ACC112 (cell line): ENCODE measurements around the gene NUCB2.
"Not testable (repeated sequence)": the region's sequence is repeated elsewhere in the genome, so short reads cannot be mapped to it uniquely, and the experiment has no call there.

Experiments
- H2AFZ ChIP-seq: fragments of 200-600 bp; sonication (generic); one replicate; pipeline ENCODE4 v1.6.0; 2017; ENCODE audit warnings: antibody characterized with exemption, low read length; ENCODE audit not compliant: unreplicated experiment
- H3K27ac ChIP-seq: fragments of 200-600 bp; sonication (generic); 2 replicates; pipeline ENCODE4 v1.5.1; 2014; ENCODE audit warnings: low read depth, mild to moderate bottlenecking, antibody characterized with exemption, low read length, moderate library complexity
- H3K27me3 ChIP-seq: fragments of 200-600 bp; sonication (generic); 2 replicates; pipeline ENCODE4 v1.6.1; 2014; ENCODE audit warnings: mild to moderate bottlenecking, antibody characterized with exemption, low read length, moderate library complexity, mixed read lengths; ENCODE audit not compliant: insufficient read depth
- H3K36me3 ChIP-seq: fragments of 200-600 bp; sonication (generic); 2 replicates; pipeline ENCODE4 v1.6.1; 2016; ENCODE audit warnings: mild to moderate bottlenecking, antibody characterized with exemption, low read length, moderate library complexity, mixed read lengths; ENCODE audit not compliant: insufficient read depth
- H3K4me1 ChIP-seq: fragments of 200-600 bp; sonication (generic); one replicate; pipeline ENCODE4 v1.6.1; 2016; ENCODE audit warnings: low read length, mixed read lengths; ENCODE audit not compliant: insufficient read depth, unreplicated experiment, control insufficient read depth
- H3K4me3 ChIP-seq: fragments of 200-600 bp; sonication (generic); 2 replicates; pipeline ENCODE4 v1.5.1; 2014; ENCODE audit warnings: mild to moderate bottlenecking, low read depth, low read length
- H3K79me2 ChIP-seq: fragments of 200-600 bp; sonication (generic); one replicate; pipeline ENCODE4 v1.6.0; 2016; ENCODE audit warnings: low read length; ENCODE audit not compliant: control insufficient read depth, unreplicated experiment, insufficient read depth

The NUCB2 gene

DNA sequence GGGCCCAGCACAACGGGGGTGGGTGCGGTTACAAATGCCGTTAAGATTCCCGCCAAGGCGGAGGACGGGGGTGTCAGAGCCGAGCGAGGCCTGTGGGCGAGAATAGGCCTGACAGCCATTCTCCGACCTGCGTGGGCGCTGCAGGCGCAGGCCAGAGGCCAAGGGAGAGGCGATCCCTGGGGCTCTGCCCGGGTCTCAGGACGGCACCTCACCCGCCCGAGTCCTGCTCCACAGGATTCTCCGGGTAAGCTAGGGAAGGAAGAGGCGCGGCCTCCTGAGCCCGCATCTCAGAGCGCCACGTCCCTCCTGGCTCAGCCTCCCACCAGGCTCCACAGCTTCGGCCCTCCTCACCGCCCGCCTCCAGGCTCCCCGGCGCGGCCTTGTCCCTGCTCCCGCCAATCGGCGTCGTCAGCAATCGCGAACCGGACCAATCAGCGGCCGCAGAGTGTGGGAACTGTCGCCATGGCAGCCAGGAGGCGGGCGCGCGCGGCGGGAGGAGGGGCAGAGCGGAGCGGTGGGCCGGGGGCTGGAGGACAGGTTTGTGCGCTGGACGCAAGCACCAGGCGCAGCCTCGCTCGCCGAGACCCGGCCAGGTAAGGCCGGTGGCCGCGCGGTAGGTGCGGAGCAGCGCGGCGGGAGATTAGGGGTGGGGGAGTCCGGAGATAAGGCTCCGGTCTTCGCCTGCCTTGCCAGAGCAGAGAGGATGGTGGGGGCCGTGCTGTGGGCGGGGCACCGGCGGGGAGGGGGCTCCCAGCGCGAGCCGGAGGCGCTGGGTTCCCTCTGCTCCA lies at the start of gene NUCB2:
Gene NUCB2, plus strand, starts transcription at position 504 of the 788 bp plus-strand sequence. CDS start 18,585 bp downstream, outside the sequence.
- peaks cover 18% of the 10 kb centered on the region for H3K79me2 ChIP-seq
- H2AFZ ChIP-seq: peak within 1 kb of the TSS; percentile 96
- peak within 1 kb of the TSS; percentile 77 for H3K27ac ChIP-seq
- peaks cover 11% of the 10 kb centered on the region for H3K4me1 ChIP-seq
- peak within 1 kb of the TSS; percentile 93 for H3K4me3 ChIP-seq
- no peaks in the 10 kb centered on the region for H3K27me3 ChIP-seq
- H3K36me3 ChIP-seq: no peaks in the 10 kb centered on the region

DNA sequence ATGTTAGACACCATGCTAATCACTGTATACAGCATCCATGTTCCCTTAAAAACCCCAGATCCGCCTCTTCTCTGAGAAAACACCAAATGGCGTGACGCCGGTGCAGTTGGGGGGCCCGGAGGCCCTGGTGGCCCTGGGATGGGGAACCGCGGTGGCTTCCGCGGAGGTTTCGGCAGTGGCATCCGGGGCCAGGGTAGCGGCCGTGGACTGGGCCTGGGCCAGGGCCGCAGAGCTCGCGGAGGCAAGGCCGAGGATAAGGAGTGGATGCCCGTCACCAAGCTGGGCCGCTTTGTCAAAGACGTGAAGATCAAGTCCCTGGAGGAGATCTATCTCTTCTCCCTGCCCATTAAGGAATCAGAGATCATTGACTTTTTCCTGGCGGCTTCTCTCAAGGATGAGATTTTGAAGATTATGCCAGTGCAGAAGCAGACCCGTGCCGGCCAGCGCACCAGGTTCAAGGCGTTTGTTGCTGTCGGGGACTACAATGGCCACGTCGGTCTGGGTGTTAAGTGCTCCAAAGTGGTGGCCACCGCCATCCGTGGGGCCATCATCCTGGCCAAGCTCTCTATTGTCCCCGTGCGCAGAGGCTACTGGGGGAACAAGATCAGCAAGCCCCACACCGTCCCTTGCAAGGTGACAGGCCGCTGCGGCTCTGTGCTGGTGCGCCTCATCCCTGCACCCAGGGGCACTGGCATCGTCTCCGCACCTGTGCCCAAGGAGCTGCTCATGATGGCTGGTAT lies 48.2 kb upstream of the NUCB2 start:
- H3K27ac ChIP-seq, H3K36me3 ChIP-seq, H2AFZ ChIP-seq, H3K27me3 ChIP-seq, H3K4me3 ChIP-seq, H3K79me2 ChIP-seq, H3K4me1 ChIP-seq: not testable (repeated sequence)

DNA sequence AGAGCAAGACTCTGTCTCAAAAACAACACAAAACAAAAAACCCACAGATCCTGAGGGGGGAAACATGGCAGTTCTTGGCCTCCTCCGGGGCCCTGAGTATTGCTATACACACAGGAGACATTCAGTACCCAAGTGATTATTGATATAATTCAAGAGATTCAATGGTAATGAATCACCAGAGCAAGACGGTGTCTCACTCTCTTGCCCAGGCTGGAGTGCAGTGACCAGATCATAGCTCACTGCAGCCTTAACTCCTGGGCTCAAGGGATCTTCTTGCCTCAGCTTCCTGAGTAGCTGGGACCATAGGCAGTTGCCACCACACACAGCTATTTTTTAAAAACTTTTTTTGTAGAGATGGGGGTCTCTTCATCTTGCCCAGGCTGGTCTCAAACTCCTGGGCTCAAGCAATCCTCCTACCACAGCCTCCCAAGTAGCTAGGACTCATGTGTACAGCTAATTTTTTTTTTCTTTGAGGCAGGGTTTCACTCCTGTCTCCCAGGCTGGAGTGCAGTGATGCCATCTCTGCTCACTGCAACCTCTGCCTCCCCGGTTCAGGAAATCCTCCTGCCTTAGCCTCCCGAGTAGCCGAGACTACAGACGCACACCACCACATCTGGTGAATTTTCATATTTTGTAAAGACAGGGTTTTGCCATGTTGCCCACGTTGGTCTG lies 46.9 kb upstream of the NUCB2 start:
- peaks cover 7% of the 10 kb centered on the region for H3K4me1 ChIP-seq
- H3K79me2 ChIP-seq: no peaks in the 10 kb centered on the region
- H3K27me3 ChIP-seq: no peaks in the 10 kb centered on the region
- no peak overlapping the region for H3K4me3 ChIP-seq
- H3K27ac ChIP-seq: no peak overlapping the region
- no peak overlapping the region for H2AFZ ChIP-seq
- H3K36me3 ChIP-seq: no peaks in the 10 kb centered on the region

DNA sequence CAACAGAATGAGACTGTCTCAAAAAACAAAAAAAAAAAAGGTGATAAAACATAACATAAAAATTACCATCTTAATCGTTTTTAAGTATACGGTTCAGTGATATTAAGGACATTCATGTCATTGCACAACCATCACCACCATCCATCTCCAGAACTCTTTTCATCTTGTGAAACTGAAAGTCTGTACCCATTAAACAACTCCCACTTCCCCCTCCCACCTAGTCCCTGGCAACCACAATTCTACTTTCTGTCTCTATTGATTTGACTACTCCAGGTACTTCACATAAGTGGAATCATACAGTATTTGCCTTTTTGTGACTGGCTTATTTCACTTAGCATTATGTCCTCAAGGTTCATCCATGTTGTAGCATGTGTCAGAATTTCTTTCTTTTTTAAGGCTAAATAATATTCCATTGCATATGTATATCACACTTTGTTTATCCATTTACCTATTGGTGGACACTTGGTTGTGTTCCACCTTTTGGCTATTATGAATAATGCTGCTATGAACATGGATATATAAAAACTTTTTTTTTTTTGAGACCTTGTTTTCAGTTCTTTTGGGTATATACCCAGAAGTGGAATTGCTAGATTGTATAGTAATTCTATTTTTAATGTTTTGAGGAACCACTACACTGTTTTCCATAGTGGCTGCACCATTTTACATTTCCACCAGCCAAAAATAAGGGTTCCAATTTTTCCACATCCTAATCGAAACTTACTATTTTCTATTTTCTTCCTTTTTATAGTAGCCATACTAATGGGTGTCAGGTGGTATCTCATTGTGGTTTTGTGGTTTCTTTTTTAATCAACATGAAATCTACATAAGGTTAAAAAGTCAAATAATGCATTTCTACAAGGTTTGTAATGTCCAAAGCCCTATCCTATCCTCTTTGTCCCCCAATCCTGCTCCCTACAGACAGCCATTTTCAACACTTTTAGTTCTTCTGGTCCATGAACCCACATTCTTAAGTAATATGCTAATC lies 45.4 kb upstream of the NUCB2 start:
- H2AFZ ChIP-seq: no peak overlapping the region
- H3K4me3 ChIP-seq: no peak overlapping the region
- H3K79me2 ChIP-seq: no peaks in the 10 kb centered on the region
- H3K4me1 ChIP-seq: peaks cover 3% of the 10 kb centered on the region
- no peaks in the 10 kb centered on the region for H3K36me3 ChIP-seq
- no peak overlapping the region for H3K27ac ChIP-seq
- no peaks in the 10 kb centered on the region for H3K27me3 ChIP-seq

DNA sequence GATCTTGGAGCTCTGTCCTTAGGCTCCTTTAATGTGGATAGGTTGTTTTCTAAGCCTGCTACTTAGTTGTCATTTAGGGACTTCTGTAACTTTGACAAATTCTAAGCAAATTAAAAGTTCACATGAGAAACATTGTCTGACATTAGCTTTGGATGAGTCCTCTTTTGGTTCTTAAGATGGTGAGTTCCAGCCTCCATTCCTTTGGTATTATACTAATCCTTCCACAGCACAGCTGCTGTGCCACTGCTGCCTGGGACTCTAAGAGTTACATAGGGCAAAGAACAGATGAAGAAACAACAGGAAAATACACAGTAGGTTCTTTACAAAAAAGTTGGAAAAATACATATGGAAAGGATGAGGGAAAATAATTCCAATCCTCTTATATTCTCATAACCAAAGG lies 43.4 kb upstream of the NUCB2 start:
- Histone ChIP-seq H3K27me3 (no peaks in the 10 kb centered on the region), H3K27ac (no peak overlapping the region), H2AFZ (no peak overlapping the region), H3K36me3 (no peaks in the 10 kb centered on the region), H3K79me2 (no peaks in the 10 kb centered on the region), H3K4me3 (no peak overlapping the region), H3K4me1 (peaks cover 3% of the 10 kb centered on the region)

DNA sequence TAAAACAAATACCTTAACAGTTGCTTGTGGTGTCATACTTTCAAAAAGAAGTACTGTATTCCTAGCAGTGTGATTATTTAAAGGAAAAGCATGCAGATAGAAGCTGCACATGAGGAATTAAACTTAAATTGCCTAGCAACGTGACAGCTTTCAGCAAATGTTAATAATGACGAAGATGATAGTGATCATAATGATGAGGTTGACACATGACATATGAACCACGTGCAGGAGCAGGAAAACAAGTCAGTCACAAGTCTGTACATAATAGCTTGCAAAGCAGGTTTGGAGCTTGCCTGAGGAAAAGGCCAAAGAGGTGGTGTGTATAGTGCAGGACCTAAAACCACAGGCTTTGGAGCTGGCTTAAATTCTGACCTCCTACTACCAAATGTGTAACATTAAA lies 38.2 kb upstream of the NUCB2 start:
- H3K27me3 ChIP-seq: no peaks in the 10 kb centered on the region
- no peaks in the 10 kb centered on the region for H3K36me3 ChIP-seq
- no peaks in the 10 kb centered on the region for H3K4me1 ChIP-seq
- no peak overlapping the region for H3K4me3 ChIP-seq
- no peak overlapping the region for H2AFZ ChIP-seq
- no peak overlapping the region for H3K27ac ChIP-seq
- no peaks in the 10 kb centered on the region for H3K79me2 ChIP-seq

DNA sequence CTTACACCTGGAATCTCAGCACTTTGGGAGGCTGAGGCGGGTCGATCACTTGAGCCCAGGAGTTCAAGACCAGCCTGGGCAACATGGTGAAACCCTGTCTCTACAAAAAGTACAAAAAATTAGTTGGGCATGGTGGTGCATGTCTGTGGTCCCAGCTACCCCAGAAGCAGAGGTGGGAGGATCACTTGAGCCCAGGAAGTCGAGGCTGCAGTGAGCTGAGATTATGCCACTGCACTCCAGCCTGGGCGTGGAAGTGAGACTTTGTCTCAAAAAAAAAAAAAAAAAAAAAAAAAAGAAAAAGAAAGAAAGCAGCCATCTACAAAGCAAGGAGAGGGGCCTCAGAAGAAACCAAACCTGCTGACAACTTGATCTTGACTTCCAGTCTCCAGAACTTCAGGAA lies 36.6 kb upstream of the NUCB2 start:
- H3K27me3 ChIP-seq, H3K79me2 ChIP-seq, H3K36me3 ChIP-seq, H3K27ac ChIP-seq, H3K4me3 ChIP-seq, H2AFZ ChIP-seq, H3K4me1 ChIP-seq: not testable (repeated sequence)

DNA sequence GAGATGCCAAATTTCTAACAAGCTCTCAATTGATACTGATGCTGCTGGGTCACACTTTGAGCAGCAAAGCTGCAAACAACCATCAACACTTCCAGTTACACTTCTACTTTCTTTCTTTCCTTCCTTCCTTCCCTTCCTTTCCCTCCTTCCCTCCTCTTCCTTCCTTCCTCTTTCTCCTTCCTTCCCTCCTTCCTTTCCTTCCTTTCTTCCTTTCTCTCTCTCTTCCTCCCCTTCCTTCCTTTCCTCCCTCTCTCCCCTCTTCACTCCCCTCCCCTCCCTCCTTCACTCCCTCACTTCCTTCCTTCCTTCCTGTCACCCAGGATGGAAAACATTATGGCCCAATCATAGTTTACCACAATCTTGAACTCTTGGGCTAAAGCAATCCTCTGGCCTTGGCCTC lies 35.8 kb upstream of the NUCB2 start:
- Histone ChIP-seq H3K4me3 (no peak overlapping the region), H3K4me1 (no peaks in the 10 kb centered on the region), H3K36me3 (no peaks in the 10 kb centered on the region), H3K27ac (no peak overlapping the region), H2AFZ (no peak overlapping the region), H3K27me3 (no peaks in the 10 kb centered on the region), H3K79me2 (no peaks in the 10 kb centered on the region)

DNA sequence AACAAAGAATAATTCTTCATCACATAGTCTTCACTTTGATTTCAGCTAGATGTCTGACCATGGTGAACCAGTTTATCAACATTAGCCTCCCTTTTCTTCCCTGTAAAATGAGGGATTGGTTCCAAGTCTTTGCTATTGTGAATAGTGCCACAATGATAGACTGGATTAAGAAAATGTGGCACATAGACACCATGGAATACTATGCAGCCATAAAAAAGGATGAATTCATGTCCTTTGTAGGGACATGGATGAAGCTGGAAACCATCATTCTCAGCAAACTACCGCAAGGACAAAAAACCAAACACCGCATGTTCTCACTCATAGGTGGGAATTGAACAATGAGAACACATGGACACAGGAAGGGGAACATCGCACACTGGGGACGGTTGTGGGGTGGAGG lies 33.6 kb upstream of the NUCB2 start:
- H3K4me1 ChIP-seq, H3K79me2 ChIP-seq, H2AFZ ChIP-seq, H3K36me3 ChIP-seq, H3K27me3 ChIP-seq, H3K4me3 ChIP-seq, H3K27ac ChIP-seq: not testable (repeated sequence)

DNA sequence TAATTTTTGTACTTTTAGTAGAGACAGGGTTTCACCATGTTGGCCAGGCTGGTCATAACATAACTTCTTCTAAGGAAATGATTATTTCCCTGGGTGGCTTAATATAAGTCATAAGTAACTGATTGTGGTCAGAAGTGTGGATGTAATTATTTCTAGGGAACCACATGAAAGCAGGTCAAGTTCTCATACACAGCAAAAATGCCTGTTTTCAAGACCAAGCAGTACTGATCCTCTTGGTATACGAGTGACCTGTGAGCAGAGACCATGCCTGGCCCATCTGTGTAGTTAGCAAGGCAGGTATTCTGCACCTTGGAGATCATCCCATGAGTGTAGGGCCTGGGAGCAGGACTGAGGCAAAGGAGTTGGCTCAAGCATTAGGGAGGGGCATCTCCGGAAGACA lies 32.5 kb upstream of the NUCB2 start:
- no peaks in the 10 kb centered on the region for H3K4me1 ChIP-seq
- no peak overlapping the region for H2AFZ ChIP-seq
- H3K4me3 ChIP-seq: no peak overlapping the region
- no peaks in the 10 kb centered on the region for H3K27me3 ChIP-seq
- H3K79me2 ChIP-seq: no peaks in the 10 kb centered on the region
- no peak overlapping the region for H3K27ac ChIP-seq
- H3K36me3 ChIP-seq: no peaks in the 10 kb centered on the region
